Natural killer cell treated with Interleukin-12 subunit alpha and Interleukin-12 subunit beta and Interleukin-15 and Interleukin-18, amount 100 ng/mL, for 72 hours (primary cell): ENCODE data around the gene DNASE2. TPM values are rescaled to one million over a fixed set of nuclear protein-coding genes. Genes with fewer than 3 reads are reported as not detected.
"Not testable (repeated sequence)": the region's sequence is repeated elsewhere in the genome, so short reads cannot be mapped to it uniquely, and the experiment has no call there.

ENCODE experiments used
- ATAC-seq, 2 donors: fragments of 150-1000 bp; cut with Tn5 transposase in 1 of 2; sonication (Bioruptor Pico), chemical (Tn5 transposase) in 1 of 2; 2 replicates each; pipeline ENCODE4 v1.10.0; 2021
- DNase-seq: peaks from one replicate; pipeline ENCODE4 v3.0.0; 2022; ENCODE audit warnings: low spot score
- H3K27ac Mint-ChIP-seq, 2 donors: 1 replicate in 1 of 2; 2 replicates in 1 of 2; pipeline ENCODE4 v1.8.0; 2022; ENCODE audit warnings: mixed read lengths in 2 of 2, mild to moderate bottlenecking in 1 of 2, moderate library complexity in 1 of 2
- H3K27me3 Mint-ChIP-seq, 2 donors: 1 replicate in 1 of 2; 2 replicates in 1 of 2; pipeline ENCODE4 v1.8.0; 2022; ENCODE audit warnings: mixed read lengths in 2 of 2
- H3K36me3 Mint-ChIP-seq: one replicate; pipeline ENCODE4 v1.8.0; 2022; ENCODE audit warnings: mixed read lengths
- H3K4me1 Mint-ChIP-seq, 2 donors: 1 replicate in 1 of 2; 2 replicates in 1 of 2; pipeline ENCODE4 v1.8.0; 2022; ENCODE audit warnings: low read depth in 2 of 2, mixed read lengths in 2 of 2, mild to moderate bottlenecking in 1 of 2
- H3K4me3 Mint-ChIP-seq: one replicate; pipeline ENCODE4 v1.8.0; 2022; ENCODE audit warnings: mixed read lengths
- H3K9me3 Mint-ChIP-seq: 2 replicates; pipeline ENCODE4 v1.8.0; 2022; ENCODE audit warnings: mixed read lengths
- total RNA-seq, 2 donors: library from RNA; stranded (reverse); gene quantifications; one replicate each; pipeline ENCODE4 v1.2.3, GENCODE V29; 2022

DNASE2 gene
- total RNA-seq, 2 donors from 2014 or later: 30.3 to 32.7 TPM

DNA sequence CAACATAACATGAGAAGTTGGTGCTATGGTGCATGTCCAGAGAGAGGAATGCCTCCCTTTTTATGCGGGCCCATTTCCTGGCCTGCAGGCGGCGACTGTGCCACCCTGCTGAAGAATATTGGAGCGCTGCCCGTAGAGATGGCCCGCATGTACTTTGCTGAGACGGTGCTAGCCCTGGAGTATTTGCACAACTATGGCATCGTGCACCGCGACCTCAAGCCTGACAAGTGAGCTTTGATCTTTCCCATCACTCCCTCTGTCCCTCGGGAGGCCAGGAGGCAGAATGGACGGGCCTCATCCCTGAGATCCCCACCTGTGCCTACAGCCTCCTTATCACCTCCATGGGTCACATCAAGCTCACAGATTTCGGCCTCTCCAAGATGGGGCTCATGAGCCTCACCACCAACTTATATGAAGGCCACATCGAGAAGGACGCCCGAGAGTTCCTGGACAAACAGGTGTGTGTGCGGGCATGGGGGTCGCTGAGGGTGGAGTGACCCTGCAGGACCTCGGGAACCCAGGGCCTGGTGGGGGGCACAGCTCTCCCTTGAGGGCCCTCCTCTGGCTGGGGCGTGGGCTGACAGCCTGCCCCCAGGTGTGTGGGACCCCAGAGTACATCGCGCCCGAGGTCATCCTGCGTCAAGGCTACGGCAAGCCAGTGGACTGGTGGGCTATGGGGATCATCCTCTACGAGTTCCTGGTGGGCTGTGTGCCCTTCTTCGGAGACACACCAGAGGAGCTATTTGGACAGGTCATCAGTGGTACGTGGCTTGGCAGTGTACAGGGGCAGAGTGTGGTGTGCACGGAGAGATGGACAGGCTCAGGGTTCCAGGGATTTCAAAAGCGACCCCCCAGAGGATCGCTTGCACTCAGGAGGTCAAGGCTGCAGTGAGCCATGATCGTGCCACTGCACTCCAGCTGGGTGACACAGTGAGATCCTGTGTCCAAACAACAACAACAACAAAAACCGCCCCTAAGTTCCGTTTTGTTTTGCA, 16.2 kb downstream of the DNASE2 start:
- DNase-seq (peak; percentile 25), ATAC-seq (no peak)
- Mint-ChIP-seq H3K36me3 (no peaks in the 10 kb centered on the region), H3K27ac (no peak overlapping the region), H3K4me3 (no peak overlapping the region), H3K9me3 (no peaks in the 10 kb centered on the region), H3K27me3 (peaks cover 0 to 2% of the 10 kb centered on the region in 2 donors), H3K4me1 (peaks cover 8% of the 10 kb centered on the region in 2 donors)

DNA sequence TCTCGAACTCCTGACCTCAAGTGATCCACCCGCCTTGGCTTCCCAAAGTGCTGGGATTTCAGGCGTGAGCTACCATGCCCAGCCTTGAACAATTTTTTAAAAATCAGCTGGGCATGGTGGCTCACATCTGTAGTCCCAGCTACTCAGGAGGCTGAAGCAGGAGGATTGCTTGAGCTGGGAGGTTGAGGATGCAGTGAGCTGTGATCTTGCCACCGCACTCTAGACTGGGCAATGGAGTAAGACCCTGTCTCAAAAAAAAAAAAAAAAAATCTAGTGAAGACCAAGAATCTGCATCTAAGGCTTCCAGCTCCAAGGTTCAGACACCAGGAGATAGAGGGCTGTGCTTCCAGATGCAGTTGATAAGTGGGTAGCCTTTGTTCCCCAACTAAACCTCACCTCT, 17.1 kb downstream of the DNASE2 start:
- H3K27ac Mint-ChIP-seq: no peak overlapping the region
- no peaks in the 10 kb centered on the region for H3K9me3 Mint-ChIP-seq
- H3K4me1 Mint-ChIP-seq: peaks cover 8% of the 10 kb centered on the region in 2 donors
- DNase-seq: peak; percentile 46
- ATAC-seq: no peak
- peaks cover 0 to 2% of the 10 kb centered on the region in 2 donors for H3K27me3 Mint-ChIP-seq
- no peak overlapping the region for H3K4me3 Mint-ChIP-seq
- H3K36me3 Mint-ChIP-seq: no peaks in the 10 kb centered on the region

DNA sequence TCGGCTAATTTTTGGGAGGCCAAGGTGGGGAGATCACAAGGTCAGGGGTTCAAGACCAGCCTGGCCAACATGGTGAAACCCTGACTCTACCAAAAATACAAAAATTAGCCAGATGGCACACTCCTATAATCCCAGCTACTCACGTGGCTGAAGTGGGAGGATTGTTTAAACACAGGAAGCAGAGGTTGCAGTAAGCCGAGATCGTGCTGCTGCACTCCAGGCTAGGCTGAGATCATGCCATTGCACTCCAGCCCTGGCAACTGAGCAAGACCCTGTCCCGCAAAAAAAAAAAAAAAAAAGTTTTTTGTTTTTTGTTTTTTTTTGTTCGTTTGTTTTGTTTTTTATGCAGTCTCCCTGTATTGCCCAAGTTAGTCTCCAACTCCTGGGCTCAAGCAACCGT, 21.7 kb downstream of the DNASE2 start:
- H3K4me1 Mint-ChIP-seq: no peaks in the 10 kb centered on the region

DNA sequence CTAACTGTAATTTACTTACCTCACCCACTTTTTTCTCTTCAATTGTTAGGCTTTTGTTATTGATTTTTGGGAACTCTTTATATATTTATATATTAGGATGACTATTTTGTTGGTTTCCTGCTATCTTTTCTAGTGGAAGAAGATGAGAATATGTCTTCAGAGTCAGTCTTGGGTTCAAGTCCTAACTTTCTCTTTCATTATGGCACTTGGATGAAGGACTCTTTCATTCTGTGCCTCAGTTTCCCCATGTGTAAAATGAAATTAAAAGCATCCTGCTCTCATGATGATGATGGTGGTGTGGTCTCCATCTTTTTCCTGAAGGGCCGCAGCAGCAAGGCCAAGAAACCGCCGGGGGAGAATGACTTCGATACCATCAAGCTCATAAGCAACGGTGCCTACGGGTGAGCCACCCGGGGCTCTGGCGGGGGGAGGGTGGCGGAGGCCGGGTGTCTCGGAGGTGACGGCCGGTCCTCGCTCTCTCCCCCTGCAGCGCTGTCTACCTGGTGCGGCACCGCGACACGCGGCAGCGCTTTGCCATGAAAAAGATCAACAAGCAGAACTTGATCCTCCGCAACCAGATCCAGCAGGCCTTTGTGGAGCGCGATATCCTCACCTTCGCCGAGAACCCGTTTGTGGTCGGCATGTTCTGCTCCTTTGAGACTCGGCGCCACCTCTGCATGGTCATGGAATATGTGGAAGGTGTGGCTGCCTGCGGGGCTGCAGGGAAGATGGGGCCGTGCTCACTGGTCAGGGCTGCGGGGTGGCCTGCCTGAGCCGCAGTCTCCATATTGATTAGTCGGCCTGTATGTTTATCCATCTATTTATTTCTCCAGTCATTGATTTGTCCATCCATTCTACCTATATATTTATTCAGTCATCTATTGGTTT, 23.0 kb downstream of the DNASE2 start:
- H3K4me3 Mint-ChIP-seq: no peak overlapping the region
- no peaks in the 10 kb centered on the region for H3K27me3 Mint-ChIP-seq
- no peaks in the 10 kb centered on the region for H3K36me3 Mint-ChIP-seq
- no peak overlapping the region for H3K27ac Mint-ChIP-seq
- H3K4me1 Mint-ChIP-seq: no peaks in the 10 kb centered on the region
- H3K9me3 Mint-ChIP-seq: no peaks in the 10 kb centered on the region
- ATAC-seq (no peak), DNase-seq (no peak)

More for the DNA sequence above, 21.7 kb downstream of the DNASE2 start:
- Mint-ChIP-seq H3K27ac (no peak overlapping the region), H3K27me3 (no peaks in the 10 kb centered on the region), H3K36me3 (no peaks in the 10 kb centered on the region), H3K9me3 (no peaks in the 10 kb centered on the region), H3K4me3 (no peak overlapping the region)
- DNase-seq (no peak), ATAC-seq (no peak)

DNA sequence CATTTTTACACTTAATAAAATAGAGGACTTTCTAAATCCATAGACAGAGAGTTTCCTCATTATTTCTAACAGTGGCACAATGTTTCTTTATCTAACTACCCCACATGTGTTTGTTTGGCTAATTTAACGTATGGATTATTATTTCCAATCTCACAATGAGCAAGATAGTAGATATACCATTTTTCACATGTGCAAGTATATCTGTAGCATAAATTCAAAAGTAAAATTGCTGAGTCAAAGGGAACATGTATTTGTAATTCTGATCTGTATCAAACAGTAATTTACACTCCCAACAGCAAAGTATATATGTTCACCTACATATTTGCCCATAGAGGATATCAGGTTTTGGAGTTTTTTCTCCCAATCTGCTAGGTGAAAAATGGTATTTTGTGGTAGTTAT, 24.6 kb downstream of the DNASE2 start:
- Mint-ChIP-seq H3K27ac (no peak overlapping the region), H3K4me1 (no peaks in the 10 kb centered on the region), H3K4me3 (no peak overlapping the region), H3K27me3 (no peaks in the 10 kb centered on the region), H3K36me3 (no peaks in the 10 kb centered on the region), H3K9me3 (no peaks in the 10 kb centered on the region)
- ATAC-seq (no peak), DNase-seq (no peak)

DNA sequence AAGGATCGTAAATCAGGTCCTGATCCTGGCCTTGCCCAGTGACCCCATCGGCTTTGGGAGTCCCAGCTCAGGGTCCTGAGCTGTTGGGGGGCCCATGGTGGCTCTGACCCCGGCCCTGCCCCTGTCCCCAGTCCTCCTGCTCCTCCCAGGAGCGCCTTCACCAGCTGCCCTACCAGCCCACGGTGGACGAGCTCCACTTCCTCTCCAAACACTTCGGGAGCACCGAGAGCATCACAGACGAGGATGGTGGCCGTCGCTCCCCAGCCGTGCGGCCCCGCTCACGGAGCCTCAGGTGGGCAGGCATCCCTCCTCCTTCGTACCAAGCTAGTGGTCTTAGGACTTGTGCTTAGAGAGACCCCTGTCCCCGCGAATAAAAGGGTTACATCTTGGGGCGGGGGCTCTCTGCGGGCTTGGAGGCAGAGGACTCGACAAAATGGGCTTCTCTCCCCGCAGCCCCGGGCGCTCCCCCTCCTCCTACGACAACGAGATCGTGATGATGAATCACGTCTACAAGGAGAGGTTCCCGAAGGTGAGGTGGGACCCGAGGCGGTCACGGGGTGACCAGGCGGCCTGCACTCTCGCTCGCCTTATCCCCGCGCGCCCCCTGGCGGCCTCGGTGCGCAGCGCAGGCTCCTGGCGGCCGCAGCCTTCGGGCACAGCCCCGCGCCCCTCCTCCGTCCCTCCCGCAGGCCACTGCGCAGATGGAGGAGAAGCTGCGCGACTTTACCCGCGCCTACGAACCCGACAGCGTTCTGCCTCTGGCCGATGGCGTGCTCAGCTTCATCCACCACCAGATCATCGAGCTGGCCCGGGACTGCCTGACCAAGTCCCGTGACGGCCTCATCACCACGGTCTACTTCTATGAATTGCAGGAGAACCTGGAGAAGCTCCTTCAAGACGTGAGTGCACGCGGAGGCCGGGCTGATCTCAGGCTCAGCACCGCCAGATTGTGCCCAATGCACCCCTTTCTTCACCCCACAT, 33.8 kb downstream of the DNASE2 start:
- ATAC-seq (peak; percentile 95 to 96), DNase-seq (peak; percentile 84)
- no peak overlapping the region for H3K4me3 Mint-ChIP-seq
- no peak overlapping the region for H3K27ac Mint-ChIP-seq
- H3K4me1 Mint-ChIP-seq: peaks cover 0 to 9% of the 10 kb centered on the region in 2 donors
- no peaks in the 10 kb centered on the region for H3K9me3 Mint-ChIP-seq
- peaks cover 15 to 22% of the 10 kb centered on the region in 2 donors for H3K27me3 Mint-ChIP-seq
- H3K36me3 Mint-ChIP-seq: no peaks in the 10 kb centered on the region

DNA sequence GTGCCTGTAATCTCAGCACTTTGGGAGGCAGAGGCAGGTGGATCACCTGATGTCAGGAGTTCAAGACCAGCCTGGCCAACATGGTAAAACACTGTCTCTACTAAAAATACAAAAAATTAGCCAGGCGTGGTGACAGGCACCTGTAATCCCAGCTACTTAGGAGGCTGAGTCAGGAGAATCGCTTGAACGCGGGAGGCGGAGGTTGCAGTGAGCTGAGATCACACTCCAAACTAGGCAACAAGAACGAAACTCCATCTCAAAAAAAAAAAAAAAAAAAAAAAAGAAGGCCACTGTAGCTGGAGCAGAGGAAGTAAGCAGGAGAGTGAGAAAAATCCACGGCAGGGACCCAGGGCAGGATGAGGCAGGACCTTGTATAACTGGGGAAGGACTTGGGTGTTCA, 34.6 kb downstream of the DNASE2 start:
- H3K27ac Mint-ChIP-seq, DNase-seq, H3K9me3 Mint-ChIP-seq, H3K4me3 Mint-ChIP-seq, H3K36me3 Mint-ChIP-seq, ATAC-seq, H3K4me1 Mint-ChIP-seq: not testable (repeated sequence)
- peaks cover 20 to 30% of the 10 kb centered on the region in 2 donors for H3K27me3 Mint-ChIP-seq

DNA sequence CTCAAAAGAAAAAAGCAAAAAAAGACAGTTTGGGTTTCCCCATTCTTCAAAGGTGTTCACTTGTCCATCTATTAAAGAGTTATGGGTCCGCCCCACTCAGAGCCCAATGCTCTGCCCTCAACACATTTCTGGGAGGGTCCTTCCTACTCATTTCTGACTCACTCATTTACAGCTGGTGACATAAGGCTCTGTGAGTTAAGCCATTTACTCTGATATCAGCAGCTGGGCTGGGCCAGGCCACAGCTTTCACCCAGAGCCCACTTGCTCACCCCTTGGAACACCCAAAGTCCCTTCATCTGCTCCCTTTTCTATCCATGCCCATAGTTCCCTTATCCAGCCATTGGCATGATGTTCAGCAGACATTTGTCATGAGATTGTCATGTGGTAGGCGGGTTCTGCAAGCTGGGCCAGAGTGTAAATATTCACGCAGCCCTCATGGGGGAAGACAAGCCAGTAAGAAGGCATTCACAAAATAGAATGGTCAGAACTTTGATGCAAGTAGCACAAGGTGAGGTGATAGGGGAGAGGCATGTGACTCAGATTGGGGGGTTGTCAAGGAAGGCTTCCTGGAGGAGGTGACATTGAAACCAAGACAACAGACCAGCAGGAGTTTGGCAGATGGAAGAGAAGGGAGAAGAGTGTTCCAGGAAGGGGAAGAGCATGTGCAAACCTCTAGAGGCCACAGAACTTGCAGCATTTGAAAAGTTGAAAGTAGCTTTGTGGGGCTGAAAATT, 37.1 kb downstream of the DNASE2 start:
- Mint-ChIP-seq H3K9me3 (no peaks in the 10 kb centered on the region), H3K27me3 (peaks cover 37 to 53% of the 10 kb centered on the region in 2 donors), H3K27ac (no peak overlapping the region), H3K36me3 (peaks cover 9% of the 10 kb centered on the region), H3K4me3 (no peak overlapping the region), H3K4me1 (peaks cover 19 to 21% of the 10 kb centered on the region in 2 donors)
- no peak for ATAC-seq
- DNase-seq: no peak

DNA sequence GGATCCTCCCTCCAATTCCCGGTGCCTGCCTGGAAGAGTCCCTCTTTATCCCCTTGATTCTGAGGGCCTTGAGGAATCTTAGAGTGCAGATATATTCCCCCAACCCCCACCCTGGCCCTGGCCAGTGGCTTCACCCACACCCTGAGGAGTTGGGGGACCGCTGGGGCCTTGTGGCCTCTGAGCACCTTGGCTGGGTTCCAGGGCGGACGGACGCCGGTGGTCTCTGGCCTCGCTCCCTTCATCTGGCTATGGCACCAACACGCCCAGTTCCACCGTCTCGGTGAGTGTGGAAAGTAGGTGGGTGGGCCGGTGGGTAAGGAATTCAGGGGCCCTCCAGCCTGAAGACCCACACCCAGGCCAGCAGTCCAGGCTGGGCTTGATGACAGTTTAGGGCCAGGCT, 37.9 kb downstream of the DNASE2 start:
- no peak for ATAC-seq
- peaks cover 21 to 23% of the 10 kb centered on the region in 2 donors for H3K4me1 Mint-ChIP-seq
- no peak overlapping the region for H3K27ac Mint-ChIP-seq
- DNase-seq: no peak
- H3K9me3 Mint-ChIP-seq: no peaks in the 10 kb centered on the region
- H3K4me3 Mint-ChIP-seq: no peak overlapping the region
- H3K36me3 Mint-ChIP-seq: peaks cover 10% of the 10 kb centered on the region
- peaks cover 37 to 57% of the 10 kb centered on the region in 2 donors for H3K27me3 Mint-ChIP-seq

DNA sequence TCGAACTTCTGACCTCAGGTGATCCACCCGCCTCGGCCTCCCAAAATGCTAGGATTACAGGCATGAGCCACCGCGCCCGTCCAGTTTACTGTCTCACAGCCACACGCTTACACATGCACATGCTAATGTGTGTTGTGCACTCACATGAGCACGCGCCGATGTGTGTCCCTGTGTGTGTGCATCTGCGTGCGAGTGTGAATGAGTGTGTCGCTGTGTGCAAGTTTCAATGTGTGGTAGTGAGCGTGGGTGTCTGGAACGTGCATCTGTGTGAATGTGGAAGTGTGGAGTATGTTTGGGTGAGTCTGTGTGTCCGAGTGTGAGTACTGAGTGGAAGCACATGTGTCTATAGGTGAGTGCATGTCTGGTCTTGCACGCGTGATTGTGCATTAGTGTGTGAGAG, 38.7 kb downstream of the DNASE2 start:
- Mint-ChIP-seq H3K27me3 (peaks cover 39 to 62% of the 10 kb centered on the region in 2 donors), H3K4me1 (peaks cover 17 to 23% of the 10 kb centered on the region in 2 donors), H3K4me3 (no peak overlapping the region), H3K36me3 (peaks cover 10% of the 10 kb centered on the region), H3K27ac (no peak overlapping the region), H3K9me3 (no peaks in the 10 kb centered on the region)
- no peak for DNase-seq
- ATAC-seq: no peak

DNA sequence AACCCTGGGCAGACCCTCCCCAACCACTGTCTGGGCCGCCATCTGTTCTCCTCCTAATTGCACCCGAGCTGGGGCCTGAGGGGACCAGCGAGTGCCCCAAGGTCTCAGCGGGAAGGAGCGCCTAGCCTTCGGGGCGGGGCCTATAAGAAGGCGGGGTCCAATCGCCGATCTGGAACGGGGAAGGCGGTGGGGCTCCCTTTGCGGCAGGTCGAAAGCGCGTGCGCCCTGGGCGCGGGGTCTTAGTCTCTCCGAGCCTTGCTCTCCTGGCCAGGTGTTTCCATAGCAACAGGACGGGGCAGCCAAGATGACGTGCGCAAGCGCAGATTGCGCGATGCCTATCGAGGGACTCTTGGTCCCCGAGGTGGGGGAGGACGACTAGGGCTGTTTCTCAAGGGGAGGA, 40.2 kb downstream of the DNASE2 start:
- DNase-seq (no peak), ATAC-seq (peak; percentile 7 to 29)
- Mint-ChIP-seq H3K36me3 (peaks cover 10% of the 10 kb centered on the region), H3K4me3 (peak overlapping the region; percentile 50), H3K4me1 (peaks cover 14 to 23% of the 10 kb centered on the region in 2 donors), H3K27me3 (peaks cover 47 to 68% of the 10 kb centered on the region in 2 donors), H3K9me3 (no peaks in the 10 kb centered on the region), H3K27ac (no peak overlapping the region)
